ENCODE measurements around the gene STX1B. TPM values are rescaled to one million over a fixed set of nuclear protein-coding genes. Genes with fewer than 3 reads are reported as not detected.

STX1B gene
- total RNA-seq, 1 experiment from 2014 or later = 3.9 TPM

DNA sequence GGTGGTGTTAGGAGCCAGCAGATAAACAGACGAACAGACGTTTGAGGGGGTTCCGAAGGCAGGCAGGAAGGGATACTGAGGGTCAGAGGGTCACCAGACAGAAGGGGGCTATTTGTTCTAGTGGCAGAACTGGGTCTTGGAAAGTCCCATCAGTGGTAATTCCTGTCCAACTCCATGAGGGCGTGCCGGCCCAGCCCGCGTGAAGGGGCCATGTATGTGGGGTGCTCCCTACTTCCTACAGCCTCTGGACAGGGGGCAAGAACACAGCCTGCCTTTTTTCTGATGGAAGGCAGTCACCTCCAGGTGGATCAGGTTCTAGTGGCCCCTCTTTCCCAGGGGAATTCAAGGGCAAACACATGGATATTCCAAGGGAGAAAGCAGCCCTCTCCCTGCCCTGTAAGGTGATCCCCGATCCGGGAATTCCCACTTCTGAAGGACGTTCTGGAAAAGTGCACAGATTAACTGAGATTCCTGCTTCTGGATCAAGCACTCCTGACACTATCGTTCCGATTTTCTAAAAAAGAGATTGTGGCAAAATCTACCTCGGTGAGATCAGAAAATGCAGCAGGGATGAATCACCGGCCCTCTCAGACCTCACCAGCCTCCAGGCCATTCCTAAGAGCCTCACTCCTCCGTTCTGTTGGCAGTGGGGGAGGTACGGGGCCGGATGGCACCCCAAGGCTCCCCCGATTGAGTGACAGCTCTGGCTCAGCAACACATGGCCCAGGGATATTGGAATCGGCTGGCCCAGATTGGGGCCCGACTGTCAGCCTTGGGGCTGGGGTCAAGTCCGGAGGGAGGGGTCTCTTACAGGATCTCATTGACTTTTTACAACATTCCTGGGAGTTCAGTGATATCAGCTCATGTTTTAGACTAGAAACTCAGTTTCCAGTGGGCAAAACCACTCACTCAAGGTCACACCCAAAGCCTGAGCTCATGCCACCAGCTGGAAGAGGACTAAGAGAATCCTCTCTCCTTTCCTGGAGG is 12.4 kb downstream of the STX1B start:
- Histone ChIP-seq H3K27me3 (ENCODE audit: insufficient read depth, low read depth) (no peaks in the 10 kb centered on the region), H3K9me3 (ENCODE audit: insufficient read depth, low read depth) (no peaks in the 10 kb centered on the region), H3K36me3 (ENCODE audit: low read depth) (no peaks in the 10 kb centered on the region), H3K9me2 (ENCODE audit: insufficient read depth) (no peaks in the 10 kb centered on the region), H3K79me2 (ENCODE audit: low read depth) (no peaks in the 10 kb centered on the region), H3K4me2 (peak overlapping the region; percentile 98), H3K27ac (peak overlapping the region; percentile 80), H3F3A (ENCODE audit: insufficient read depth, low read depth) (peaks cover 41% of the 10 kb centered on the region), H4K20me1 (ENCODE audit: insufficient read depth) (no peaks in the 10 kb centered on the region), H2AFZ (peak overlapping the region; percentile 80), H3K4me3 (peak overlapping the region; percentile 67), H3K4me1 (replicated peaks; ENCODE audit: insufficient read depth) (peaks cover 24% of the 10 kb centered on the region)
- DNase-seq = peak; percentile 77 to 86
- ChIA-PET POLR2A (ENCODE audit: unreplicated experiment) (interaction anchor here (0.5 to 1.0 kb wide), 4 partner anchors 19 to 144 kb away, joined by 3 to 9 read pairs (median 5); partner anchors contain the start of genes STX4 and ZNF668), CTCF (interaction anchor here (0.5 to 0.9 kb wide), 3 partner anchors 13 to 159 kb away, joined by 4 to 9 read pairs (median 5); partner anchors contain the start of gene HSD3B7)
- intact Hi-C loops (cut with micrococcal nuclease; ENCODE audit: unreplicated experiment) = loop anchor here (1.0 kb wide), 2 partner anchors 35 to 182 kb away; partner anchors contain the start of genes FUS and STX4
- TF ChIP-seq EZH2 (IDR thresholded peaks at IDR 0.05; ENCODE audit: low read depth) = no peak
- TF ChIP-seq, protein P1, sequence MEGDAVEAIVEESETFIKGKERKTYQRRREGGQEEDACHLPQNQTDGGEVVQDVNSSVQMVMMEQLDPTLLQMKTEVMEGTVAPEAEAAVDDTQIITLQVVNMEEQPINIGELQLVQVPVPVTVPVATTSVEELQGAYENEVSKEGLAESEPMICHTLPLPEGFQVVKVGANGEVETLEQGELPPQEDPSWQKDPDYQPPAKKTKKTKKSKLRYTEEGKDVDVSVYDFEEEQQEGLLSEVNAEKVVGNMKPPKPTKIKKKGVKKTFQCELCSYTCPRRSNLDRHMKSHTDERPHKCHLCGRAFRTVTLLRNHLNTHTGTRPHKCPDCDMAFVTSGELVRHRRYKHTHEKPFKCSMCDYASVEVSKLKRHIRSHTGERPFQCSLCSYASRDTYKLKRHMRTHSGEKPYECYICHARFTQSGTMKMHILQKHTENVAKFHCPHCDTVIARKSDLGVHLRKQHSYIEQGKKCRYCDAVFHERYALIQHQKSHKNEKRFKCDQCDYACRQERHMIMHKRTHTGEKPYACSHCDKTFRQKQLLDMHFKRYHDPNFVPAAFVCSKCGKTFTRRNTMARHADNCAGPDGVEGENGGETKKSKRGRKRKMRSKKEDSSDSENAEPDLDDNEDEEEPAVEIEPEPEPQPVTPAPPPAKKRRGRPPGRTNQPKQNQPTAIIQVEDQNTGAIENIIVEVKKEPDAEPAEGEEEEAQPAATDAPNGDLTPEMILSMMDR (conservative IDR thresholded peaks at IDR 0.05) = no peak
- BruUV-seq (replicated peaks) = TSS peak; percentile 81

DNA sequence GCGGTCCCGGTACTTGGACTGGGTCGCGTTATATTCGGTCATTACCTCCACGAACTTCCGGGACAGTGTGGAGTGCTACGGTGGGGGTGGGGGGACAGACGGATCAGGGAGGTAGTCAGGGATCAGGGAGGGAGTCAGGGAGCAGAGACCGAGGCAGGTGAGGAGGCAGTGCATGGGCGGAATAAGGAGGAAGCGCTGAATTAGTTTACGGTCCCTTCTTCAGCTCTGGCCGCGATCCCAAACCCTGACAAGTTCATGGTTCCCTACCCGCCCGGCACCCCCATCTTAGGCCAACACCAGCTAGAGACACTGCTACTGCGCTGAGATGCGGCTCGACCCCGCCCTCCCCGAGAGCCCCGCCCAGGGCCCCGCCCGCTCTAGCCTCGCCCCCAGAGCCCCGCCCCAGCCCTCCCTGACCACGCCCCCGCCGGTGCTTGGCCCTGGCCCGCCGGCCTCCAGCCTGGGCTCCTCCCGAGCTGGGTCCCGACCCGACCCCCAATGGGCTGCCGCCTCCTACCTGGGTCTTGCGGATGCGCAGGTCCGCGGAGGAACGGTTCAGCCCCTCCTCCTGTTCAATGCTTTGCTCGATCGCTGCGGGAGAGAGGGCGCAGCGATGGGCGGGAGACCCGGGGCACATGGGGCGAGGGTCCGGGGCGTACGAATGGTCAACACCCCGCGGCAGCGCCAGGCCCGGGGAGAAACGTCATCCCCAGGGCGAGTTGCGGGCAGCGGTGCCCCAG is 13.3 kb downstream of the STX1B start:
- CTCF ChIA-PET = interaction anchor here (0.6 to 0.8 kb wide), 2 partner anchors 10 to 11 kb away, joined by 3 to 5 read pairs; no protein-coding TSS in a partner anchor
- Histone ChIP-seq H3K36me3 (ENCODE audit: low read depth) (no peaks in the 10 kb centered on the region), H4K20me1 (ENCODE audit: insufficient read depth) (no peaks in the 10 kb centered on the region), H3K4me3 (peak overlapping the region; percentile 67), H3K4me2 (peak overlapping the region; percentile 98), H3K9me3 (ENCODE audit: insufficient read depth, low read depth) (no peaks in the 10 kb centered on the region), H3K9me2 (ENCODE audit: insufficient read depth) (no peaks in the 10 kb centered on the region), H3K79me2 (ENCODE audit: low read depth) (no peaks in the 10 kb centered on the region), H3K27ac (peak overlapping the region; percentile 80), H2AFZ (peak overlapping the region; percentile 80), H3F3A (ENCODE audit: insufficient read depth, low read depth) (peaks cover 41% of the 10 kb centered on the region), H3K27me3 (ENCODE audit: insufficient read depth, low read depth) (no peaks in the 10 kb centered on the region), H3K4me1 (replicated peaks; ENCODE audit: insufficient read depth) (peaks cover 24% of the 10 kb centered on the region)
- BruUV-seq (replicated peaks) = no TSS peak
- DNase-seq = peak; percentile 50 to 84
- intact Hi-C loops (cut with micrococcal nuclease; ENCODE audit: unreplicated experiment) = loop anchor here (1.0 kb wide), 2 partner anchors 36 to 183 kb away; partner anchors contain the start of genes FUS and STX4
- POLR2A ChIA-PET (ENCODE audit: unreplicated experiment) = interaction anchor here (0.5 to 1.0 kb wide), 5 partner anchors 20 to 480 kb away, joined by 3 to 29 read pairs (median 5); partner anchors contain the start of gene STX4
- TF ChIP-seq EZH2 (IDR thresholded peaks at IDR 0.05; ENCODE audit: low read depth) = no peak
- TF ChIP-seq, protein P1 (conservative IDR thresholded peaks at IDR 0.05) = no peak
